Nasal cavity respiratory epithelium epithelial cell of viscerocranial mucosa (primary cell): Measurements from ENCODE around the gene MYH4. TPM values are rescaled to one million over a fixed set of nuclear protein-coding genes. Genes with fewer than 3 reads are reported as not detected.

ENCODE experiments used
- total RNA-seq: library from RNA; depleted of rRNA; stranded (reverse); fragments of >200 nt; gene quantifications from 2 replicates; pipeline ENCODE4 v1.2.3, GENCODE V29; 2014

Gene MYH4
- total RNA-seq, result not detected in 2 replicates

GRCh38 chr17:10469459-10469858, at the start of gene MYH4:
MYH4 (minus strand) TSS chr17:10469559; CDS start chr17:10466745, 2,814 bp downstream.

DNA sequence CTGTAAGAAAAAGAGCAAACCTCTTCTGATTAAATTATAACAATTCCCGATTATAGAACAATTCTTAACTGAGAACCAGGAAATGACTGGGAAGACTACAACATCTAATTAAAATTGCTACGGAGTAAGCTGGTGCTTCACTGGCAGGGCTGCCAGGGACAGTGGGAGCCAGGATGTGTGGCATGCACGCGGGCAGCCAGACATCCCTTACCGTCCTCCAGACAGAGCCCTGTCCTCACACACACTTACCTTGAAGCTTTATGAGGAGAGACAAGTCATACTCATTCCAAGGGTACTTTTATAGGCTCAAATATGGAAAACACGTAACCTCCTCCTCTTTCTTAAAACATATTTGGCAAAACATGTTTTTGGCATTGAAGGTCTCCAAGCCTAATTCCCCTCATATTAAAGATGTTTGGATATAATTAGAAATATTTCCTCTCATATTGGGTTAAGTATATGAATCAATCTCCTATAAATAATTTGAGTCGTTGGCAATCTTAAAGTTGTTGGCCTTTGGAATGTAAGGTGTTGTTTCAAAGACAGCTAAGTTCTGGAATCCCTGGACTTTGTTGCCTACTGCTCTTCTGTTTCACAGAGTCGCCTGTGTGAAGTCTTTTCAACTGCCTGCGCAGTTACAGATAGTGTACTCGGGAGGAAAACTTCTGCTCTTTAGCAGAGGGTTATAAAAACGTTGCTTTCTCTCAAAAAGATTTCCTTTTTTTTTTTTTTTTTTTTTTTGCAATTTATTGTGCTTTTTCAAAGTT, 49.1 kb upstream of the MYH4 start, which contains the start of gene MYH1:
Gene MYH1, minus strand, starts transcription at position 272 of the 767 bp plus-strand sequence. CDS start 1,900 bp downstream, outside the sequence.

DNA sequence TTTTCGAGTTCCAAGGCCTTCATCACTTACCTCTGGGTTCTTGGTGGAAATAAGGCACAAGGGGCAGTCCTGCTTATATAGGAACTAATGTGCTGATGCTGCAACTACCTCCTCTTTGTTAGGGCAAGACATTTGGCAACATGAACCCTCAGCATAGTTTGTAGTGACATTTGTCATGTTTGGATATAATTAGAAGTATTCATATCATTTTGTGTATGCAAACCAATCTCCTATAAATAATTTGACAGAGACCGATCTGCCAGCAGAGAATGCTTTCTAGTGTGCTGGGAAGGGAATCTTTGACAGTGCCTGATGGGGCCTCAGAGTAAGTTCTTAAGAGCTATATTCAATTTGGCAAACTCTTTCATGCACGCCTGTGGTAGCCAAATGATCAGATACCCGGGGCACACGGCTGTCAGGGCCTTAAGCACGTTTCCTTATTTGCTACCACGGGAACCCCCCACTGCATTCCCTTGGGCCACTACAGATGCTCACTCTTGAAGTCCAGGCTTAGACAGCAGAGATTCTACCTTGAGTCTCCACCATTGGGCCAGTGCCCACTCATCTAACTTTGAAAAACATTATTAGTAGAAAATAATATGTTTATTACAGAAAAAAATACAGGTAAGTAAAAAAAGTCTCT, 47.3 kb downstream of the MYH4 start, which contains the start of gene MYH8:
Gene MYH8, minus strand, starts transcription at position 51 of the 643 bp plus-strand sequence. CDS start 1,723 bp downstream, outside the sequence.

Other genes starting within 250 kb of the MYH4 start
- not detected in 2 replicates for gene MYH13, start 96.6 kb downstream of the MYH4 start, total RNA-seq
- not detected in 2 replicates for gene MYH8, start 47.6 kb downstream of the MYH4 start, total RNA-seq
- not detected in 2 replicates for gene MYH1, start 49.0 kb upstream of the MYH4 start, total RNA-seq
- gene MYH2, start 80.1 kb upstream of the MYH4 start, total RNA-seq, result not detected in 2 replicates
- 0.64 and 0.68 TPM in 2 replicates for gene MYH3, start 187.8 kb upstream of the MYH4 start, total RNA-seq
- 28.4 and 41.2 TPM in 2 replicates for gene SCO1, start 228.0 kb upstream of the MYH4 start, total RNA-seq
- 15.7 and 18.8 TPM in 2 replicates for gene ADPRM, start 228.0 kb upstream of the MYH4 start, total RNA-seq